Omental fat pad (tissue), 4 donors: ENCODE data around the gene SEMA4B. TPM values are rescaled to one million over a fixed set of nuclear protein-coding genes. Genes with fewer than 3 reads are reported as not detected.
A peak's percentile ranks its signal among the peaks of the same experiment; 100 is the strongest.

Experiments used
- ATAC-seq: fragments of 150-250 bp; one replicate; pipeline ENCODE4 v1.9.1; 2016; ENCODE audit warnings: mild to moderate bottlenecking, moderate library complexity; ENCODE audit not compliant: low FRiP score
- DNase-seq: peaks from one replicate; pipeline ENCODE4 v3.0.0-alpha.2; 2019; ENCODE audit warnings: low spot score
- CTCF ChIP-seq, 3 donors: fragments of 450-650 bp; IDR thresholded peaks; one replicate each; pipeline ENCODE4 v1.5.1; 2016 to 2017; ENCODE audit warnings: antibody characterized with exemption in 3 of 3, mild to moderate bottlenecking in 3 of 3, moderate library complexity in 2 of 3
- total RNA-seq, 4 donors: library from RNA; depleted of rRNA; stranded (reverse); fragments of >200 nt; gene quantifications; one replicate each; pipeline ENCODE4 v1.1.0, GENCODE V29; 2016

SEMA4B gene
- total RNA-seq, 4 donors from 2014 or later = 9.3 to 24.4 (median 17.6) TPM

DNA sequence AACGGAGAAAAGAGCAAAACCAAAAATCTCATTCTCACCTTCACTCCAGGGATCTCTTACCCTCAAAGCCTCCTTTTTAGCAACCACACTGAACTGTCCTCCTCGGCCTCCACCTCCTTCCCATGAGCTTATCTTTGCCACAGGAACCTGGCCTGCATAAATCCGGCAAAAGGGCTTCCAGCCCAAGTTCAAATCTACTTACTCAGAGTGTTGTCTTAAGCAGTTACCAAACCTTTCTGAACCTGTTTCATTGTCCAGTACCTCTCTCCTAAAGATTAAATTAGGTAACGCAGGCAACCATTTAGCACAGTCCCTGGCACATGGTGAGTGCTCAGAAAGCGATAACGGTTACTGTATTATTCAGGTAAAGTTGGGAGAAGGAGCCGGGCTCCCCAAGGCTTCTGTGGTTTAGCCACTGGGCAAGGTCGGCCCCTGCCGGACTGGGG, 31.8 kb downstream of the SEMA4B start:
- DNase-seq (no peak), ATAC-seq (no peak)
- no peak for TF ChIP-seq CTCF (IDR thresholded peaks at IDR 0.05)

- peak; percentile 76 for DNase-seq
- peak; percentile 96 for ATAC-seq
- no peak for TF ChIP-seq CTCF (IDR thresholded peaks at IDR 0.05)
Measured at GRCh38 chr15:90233387-90234095, 32.4 kb downstream of the SEMA4B start, which contains the start of gene CIB1. CIB1 (minus strand) TSS chr15:90233941; CDS start chr15:90233885, 56 bp downstream.

DNA sequence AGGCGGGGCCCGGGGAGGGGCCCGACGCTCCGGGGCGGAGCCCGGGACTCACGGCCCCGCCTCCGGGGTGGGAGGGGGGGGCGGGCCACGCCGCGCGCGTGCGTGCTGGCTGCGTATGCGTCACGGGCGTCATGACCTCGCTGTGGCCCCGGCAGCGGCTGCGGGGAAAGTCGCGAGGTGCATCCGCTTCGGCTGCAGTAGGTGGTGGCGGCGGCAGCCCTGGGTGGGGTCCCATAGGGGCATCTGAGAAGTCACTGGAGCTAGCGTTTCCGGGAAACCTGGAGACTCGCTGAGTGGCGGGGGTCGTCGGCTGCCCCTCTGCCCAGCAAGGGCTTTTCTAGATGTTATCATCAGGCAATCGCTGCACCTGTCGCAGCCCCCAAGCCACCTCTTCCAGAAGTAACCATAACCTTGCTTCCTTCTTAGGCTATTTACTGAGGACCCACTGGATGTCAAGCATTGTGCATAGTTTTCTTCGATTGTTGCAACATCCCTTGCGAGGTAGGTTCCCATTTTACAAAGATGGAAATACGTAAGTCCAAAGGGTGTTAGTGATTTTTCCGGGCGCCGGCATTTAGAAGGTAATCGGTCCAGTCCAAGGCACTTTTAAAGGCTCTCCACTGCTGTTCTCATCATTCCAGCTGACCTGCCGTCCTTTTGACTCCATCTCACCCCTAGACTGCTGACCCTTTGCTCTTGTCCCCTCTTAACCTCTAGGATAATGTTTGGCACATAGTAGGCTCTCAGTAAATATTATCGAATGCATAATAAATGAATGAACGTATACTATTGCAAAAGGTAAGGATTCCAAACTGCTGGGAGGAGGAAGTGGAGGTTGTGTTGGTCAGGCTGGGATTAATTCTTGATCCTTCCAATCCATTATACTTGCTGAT, 33.2 kb downstream of the SEMA4B start, which contains the start of gene GDPGP1:
TSS of gene GDPGP1 (plus strand) at position 114 of the 893 bp plus-strand sequence. CDS start 6,700 bp downstream, outside the sequence.
- ATAC-seq = no peak

GRCh38 chr15:90239371-90239770, 38.2 kb downstream of the SEMA4B start:
- ATAC-seq = no peak

More for the DNA sequence above, 33.2 kb downstream of the SEMA4B start, which contains the start of gene GDPGP1:
- TF ChIP-seq CTCF (IDR thresholded peaks at IDR 0.05) = no peak
- peak; percentile 60 for DNase-seq

GRCh38 chr15:90240856-90241255, 39.7 kb downstream of the SEMA4B start:
- no peak for ATAC-seq
- no peak for DNase-seq
- no peak for TF ChIP-seq CTCF (IDR thresholded peaks at IDR 0.05)

More at GRCh38 chr15:90239371-90239770, 38.2 kb downstream of the SEMA4B start:
- DNase-seq = no peak
- TF ChIP-seq CTCF (IDR thresholded peaks at IDR 0.05) = no peak

DNA sequence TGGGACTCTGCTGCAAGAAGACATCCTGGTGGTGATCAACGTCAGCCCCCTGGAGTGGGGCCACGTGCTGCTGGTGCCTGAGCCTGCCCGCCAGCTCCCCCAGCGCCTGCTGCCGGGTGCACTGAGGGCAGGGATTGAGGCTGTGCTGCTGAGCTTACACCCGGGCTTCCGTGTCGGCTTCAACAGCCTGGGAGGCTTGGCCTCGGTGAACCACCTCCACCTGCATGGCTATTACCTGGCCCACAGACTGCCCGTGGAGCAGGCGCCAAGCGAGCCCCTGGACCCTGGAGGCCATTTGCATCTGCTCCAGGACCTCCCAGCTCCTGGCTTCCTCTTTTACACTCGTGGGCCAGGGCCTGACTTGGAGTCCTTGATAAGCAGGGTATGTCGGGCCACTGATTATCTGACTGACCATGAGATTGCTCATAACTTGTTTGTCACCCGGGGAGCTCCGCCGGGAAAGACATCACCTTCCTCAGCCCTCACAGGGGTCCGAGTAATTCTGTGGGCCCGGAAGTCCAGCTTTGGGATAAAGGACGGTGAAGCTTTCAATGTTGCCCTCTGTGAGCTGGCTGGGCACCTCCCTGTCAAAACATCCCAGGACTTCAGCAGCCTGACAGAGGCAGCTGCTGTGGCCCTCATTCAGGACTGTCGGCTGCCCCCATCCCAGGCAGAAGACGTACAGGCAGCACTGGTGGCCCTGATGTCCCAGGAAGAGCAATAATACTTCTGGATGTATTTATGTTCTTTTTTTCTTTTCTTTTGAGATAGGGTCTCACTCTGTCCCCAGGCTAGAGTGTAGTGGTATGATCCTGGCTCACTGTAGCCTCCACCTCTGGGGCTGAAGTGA, 40.4 kb downstream of the SEMA4B start:
- ATAC-seq = no peak
- TF ChIP-seq CTCF (IDR thresholded peaks at IDR 0.05) = no peak
- no peak for DNase-seq
